Measurements from ENCODE around the gene ABCC3.

ABCC3 gene

DNA sequence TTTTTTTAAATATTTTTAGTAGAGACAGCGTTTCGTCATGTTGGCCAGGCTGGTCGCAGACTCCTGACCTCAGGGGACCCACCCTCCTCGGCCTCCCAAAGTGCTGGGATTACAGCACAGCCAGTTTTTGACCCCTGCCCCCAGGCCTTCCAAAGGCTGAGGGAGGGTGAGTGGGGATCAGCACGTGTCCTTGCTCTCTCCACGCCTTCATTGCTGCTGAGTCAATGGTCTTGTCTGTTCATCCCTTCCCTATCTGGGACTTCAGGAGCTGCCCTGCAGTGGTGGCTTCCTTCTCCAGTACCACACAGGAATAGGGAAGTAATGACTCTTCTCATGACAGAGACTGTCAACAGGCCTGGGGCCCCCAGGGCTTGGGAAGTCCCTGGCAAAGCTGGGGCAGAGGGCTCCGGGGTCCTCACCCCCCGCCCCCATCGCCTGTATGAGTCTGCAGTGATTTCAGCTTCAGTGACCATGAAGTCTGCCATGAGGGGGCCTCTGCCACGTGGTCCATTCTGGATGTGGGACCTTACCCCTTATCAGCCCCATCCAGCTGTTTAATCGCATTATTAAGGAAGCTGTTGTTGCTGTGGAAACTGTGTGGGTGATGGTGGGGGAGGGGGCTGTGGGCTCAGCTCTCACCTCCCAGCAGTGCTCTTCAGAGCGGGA is 6.1 kb downstream of the ABCC3 start:
- no peak overlapping the region for H3K4me3 ChIP-seq (ENCODE audit: low read depth, low read length)
- no peak for DNase-seq (ENCODE audit: low read depth)

- DNase-seq (ENCODE audit: low read depth) = no peak
- H3K4me3 ChIP-seq (ENCODE audit: low read depth, low read length) = no peak overlapping the region
These were observed 6.7 kb downstream of the ABCC3 start for GRCh38 chr17:50641357-50641756.

DNA sequence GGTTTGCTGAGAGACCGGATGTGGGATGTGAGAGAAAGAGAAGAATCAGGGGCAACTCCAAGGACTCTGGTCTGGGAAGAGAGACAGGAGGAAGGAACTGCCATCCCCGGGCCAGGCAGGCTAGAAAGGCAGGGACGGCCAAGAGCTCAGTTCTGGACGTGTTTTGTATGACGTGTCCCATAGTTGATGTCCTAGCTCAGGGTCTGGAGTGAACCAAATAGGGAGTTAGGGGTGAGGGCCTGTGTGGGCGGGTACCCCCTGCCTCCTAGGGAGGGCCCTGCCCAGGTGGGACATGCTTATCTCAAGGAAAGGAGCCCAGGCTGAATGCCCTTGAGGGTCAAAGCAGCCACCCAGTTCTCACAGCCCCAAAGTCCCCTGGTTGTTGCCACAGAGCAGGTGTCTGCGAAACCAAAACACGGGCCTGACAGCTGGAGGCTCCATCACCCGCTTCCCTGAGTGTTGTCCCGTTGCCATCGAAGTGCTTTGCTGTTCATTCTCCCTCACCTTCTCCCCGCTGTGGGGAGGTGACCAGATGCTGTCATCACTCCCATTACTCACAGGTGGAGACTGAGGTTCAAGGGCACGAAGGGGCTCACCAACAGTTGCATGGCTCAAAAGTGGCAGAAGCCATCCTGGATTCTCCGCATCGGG is 7.5 kb downstream of the ABCC3 start:
- DNase-seq (ENCODE audit: low read depth) = no peak
- H3K4me3 ChIP-seq (ENCODE audit: low read depth, low read length) = no peak overlapping the region

DNA sequence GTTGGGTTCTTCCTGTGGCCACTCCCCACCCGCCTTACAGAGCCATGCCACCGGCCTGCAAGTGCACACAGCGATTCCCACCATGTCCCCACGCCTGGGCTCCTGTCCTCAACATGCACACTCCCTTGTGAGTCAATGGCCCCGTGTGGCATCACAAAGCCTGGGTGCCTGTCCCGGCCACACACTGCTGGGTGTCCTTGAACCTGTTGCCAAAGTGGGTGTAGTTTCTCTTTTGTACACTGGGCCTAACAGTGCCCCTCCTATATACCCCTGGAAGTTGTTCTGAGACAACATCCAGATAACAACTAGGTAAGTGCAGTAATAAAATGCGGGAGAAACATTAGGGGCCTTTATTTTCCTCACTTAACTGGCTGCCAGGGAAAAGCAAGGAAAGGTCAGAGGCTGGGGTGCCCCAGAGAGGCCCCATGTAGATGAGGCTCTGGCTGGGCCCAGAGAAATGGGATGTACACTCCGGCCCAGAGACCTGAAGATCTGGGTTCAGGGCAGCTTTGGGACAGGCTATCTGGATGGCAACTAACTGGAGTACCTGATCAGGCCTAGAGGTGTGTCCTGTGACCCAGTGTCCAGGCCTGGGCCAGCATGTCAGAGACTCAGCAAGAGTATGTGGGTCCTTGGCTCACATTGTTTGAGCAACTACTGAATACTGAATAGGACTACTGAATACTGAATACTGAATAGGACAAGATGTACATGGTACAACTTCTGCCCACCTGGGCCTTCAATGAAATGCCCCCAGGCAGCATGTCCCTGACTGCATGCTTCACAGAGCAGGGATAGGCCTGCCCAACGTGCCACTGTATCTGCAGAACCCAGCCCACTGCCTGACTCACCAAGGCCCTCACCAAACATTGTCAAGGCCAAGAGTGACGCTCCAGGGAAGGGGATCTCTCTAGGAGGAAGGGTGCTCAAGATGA is 8.3 kb downstream of the ABCC3 start:
- no peak for DNase-seq (ENCODE audit: low read depth)
- no peak overlapping the region for H3K4me3 ChIP-seq (ENCODE audit: low read depth, low read length)

DNA sequence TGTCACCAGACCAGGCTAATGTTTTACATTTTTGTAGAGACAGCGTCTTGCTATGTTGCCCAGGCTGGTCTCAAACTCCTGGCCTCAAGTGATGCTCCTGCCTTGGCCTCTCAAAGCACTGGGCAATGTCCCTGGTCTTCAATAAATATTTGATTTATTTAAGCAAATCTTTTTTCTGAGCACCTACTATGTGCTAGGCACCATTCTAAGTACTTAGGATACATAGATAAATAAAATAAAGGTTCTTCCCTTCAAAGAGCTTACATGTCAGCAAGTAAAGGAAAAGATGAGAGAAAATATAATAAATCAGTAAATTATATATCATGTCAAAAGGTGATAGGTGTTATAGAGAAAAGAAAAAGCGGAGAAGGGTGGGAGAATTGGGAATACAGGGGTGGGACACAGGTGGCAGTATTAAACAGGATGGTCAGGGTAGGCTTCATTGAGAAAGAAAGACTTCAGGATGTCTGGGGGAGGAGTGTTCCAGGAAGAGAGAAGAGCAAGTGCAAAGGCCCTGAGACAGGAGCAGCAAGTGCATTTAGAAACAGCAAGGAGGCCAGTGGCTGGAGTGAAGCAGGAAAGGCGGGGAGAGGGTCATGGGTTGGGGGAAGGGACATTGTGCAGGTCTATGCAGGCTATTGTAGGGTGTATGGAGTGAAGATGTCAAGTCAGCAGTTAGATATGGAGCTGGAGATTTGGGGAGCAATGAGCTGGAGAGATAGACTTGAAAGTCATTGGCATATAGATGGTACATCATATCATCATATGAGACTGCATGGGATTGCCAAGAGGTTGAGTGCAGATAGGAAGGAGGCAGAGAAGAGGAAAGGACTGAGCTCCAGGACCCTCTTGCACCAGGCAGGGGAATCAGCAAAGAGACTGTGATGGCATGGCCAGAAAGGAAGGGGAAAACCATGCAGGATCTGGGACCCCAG is 11.3 kb downstream of the ABCC3 start:
- no peak for DNase-seq (ENCODE audit: low read depth)

GRCh38 chr17:50647187-50647586 is 12.5 kb downstream of the ABCC3 start:
- no peak for DNase-seq (ENCODE audit: low read depth)
- H3K4me3 ChIP-seq (ENCODE audit: low read depth, low read length) = no peak overlapping the region

More for the DNA sequence above, 11.3 kb downstream of the ABCC3 start:
- no peak overlapping the region for H3K4me3 ChIP-seq (ENCODE audit: low read depth, low read length)

DNA sequence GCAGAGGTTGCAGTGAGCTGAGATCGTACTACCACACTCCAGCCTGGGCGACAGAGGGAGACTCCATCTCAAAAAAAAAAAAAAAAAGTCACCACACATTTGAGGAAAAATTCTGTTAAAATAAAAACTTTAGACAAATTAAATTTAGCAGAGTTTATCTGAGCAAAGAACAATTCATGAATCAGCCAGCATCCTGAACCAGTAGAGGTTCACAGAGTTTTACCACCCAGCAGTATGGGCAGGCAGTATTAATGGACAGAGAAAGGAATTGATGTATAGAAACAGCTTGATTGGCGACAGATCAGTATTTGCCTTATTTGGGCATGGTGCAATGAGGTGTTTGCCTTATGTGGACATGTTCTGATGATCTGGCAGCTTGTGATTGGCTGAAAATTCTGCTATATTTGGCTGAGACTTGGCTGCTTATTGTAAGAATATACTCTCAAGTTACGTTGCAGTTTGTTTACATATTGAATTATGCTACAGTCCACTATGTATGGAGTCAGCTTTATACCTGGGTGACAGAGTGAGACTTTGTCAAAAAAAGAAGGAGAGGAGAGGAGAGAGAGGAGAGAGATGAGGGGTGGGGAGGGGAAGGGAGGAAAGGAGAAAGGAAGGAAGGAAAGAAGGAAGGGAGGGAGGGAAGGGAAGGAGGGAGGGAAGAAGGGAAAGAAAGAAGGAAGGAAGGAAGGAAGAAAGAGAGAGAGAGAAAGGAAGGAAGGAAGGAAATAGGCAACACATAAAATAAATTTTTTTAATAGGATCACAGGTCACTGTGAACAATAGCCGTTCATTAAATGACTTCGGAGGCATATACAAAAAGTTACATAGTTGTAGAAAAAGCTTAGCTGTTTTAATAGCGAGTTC is 14.6 kb downstream of the ABCC3 start:
- DNase-seq (ENCODE audit: low read depth) = no peak
- no peak overlapping the region for H3K4me3 ChIP-seq (ENCODE audit: low read depth, low read length)

DNA sequence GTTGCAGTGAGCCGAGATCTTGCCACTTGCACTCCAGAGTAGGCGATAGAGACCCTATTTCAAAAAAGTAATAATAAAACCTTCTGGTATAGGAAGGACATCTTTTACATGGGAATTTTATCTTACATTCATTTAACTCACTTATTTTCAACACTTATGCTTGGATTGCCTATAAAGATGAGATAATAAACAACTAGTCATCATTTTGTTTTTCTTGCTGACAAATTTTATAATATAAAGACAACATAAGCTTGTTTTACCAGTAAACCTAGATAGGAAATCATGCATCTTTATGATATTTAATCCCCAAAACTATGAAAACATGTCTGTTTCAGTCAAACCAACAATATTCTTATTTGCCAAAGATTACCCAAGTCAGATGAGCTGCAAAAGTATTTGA is 17.0 kb downstream of the ABCC3 start:
- H3K4me3 ChIP-seq (ENCODE audit: low read depth, low read length) = no peak overlapping the region
- DNase-seq (ENCODE audit: low read depth) = no peak

DNA sequence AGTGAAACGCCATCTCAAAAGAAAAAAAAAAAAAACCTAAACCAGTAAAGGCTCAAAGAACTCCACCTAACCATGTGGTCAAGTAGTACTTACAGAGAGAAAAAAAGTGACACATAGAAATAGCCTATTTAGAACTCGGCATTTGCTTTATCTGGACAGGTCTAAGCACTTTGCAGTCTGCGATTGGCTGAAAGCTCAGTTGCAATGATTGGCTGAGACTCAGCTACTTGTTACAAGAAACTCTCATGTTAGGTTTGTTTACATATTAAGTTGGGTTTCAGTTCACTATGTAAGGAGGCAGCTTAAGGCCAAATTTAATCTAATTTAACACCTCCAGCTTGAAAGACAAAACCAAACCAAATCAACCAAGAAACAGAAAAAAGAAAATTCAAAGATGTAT is 19.1 kb downstream of the ABCC3 start:
- no peak overlapping the region for H3K4me3 ChIP-seq (ENCODE audit: low read depth, low read length)

GRCh38 chr17:50656509-50656908 is 21.8 kb downstream of the ABCC3 start:
- H3K4me3 ChIP-seq (ENCODE audit: low read depth, low read length) = no peak overlapping the region
- no peak for DNase-seq (ENCODE audit: low read depth)

More for the DNA sequence above, 19.1 kb downstream of the ABCC3 start:
- no peak for DNase-seq (ENCODE audit: low read depth)

GRCh38 chr17:50657054-50657453 is 22.4 kb downstream of the ABCC3 start:
- no peak overlapping the region for H3K4me3 ChIP-seq (ENCODE audit: low read depth, low read length)

GRCh38 chr17:50657627-50658026 is 22.9 kb downstream of the ABCC3 start:
- no peak overlapping the region for H3K4me3 ChIP-seq (ENCODE audit: low read depth, low read length)
- no peak for DNase-seq (ENCODE audit: low read depth)

More at GRCh38 chr17:50657054-50657453, 22.4 kb downstream of the ABCC3 start:
- no peak for DNase-seq (ENCODE audit: low read depth)

- DNase-seq (ENCODE audit: low read depth) = no peak
- no peak overlapping the region for H3K4me3 ChIP-seq (ENCODE audit: low read depth, low read length)
These were observed 23.9 kb downstream of the ABCC3 start for GRCh38 chr17:50658616-50659015.

DNA sequence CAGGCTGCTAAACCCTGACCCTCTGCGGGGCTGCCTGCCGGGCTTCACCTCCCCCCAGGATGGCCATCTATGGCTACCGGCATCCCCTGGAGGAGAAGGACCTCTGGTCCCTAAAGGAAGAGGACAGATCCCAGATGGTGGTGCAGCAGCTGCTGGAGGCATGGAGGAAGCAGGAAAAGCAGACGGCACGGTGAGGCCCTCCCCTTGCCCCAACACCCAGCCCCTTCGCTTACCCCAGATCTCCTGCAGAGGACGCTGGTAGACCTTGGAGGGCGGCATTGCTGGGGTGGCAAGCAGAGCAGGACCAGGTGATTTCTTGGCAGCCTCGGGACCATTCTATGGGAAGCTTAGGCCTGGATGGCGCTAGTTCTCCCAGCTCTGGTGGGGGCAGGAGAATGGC is 24.5 kb downstream of the ABCC3 start:
- H3K4me3 ChIP-seq (ENCODE audit: low read depth, low read length) = no peak overlapping the region
- no peak for DNase-seq (ENCODE audit: low read depth)

GRCh38 chr17:50660042-50660886 is 25.6 kb downstream of the ABCC3 start:
- no peak for DNase-seq (ENCODE audit: low read depth)
- no peak overlapping the region for H3K4me3 ChIP-seq (ENCODE audit: low read depth, low read length)

DNA sequence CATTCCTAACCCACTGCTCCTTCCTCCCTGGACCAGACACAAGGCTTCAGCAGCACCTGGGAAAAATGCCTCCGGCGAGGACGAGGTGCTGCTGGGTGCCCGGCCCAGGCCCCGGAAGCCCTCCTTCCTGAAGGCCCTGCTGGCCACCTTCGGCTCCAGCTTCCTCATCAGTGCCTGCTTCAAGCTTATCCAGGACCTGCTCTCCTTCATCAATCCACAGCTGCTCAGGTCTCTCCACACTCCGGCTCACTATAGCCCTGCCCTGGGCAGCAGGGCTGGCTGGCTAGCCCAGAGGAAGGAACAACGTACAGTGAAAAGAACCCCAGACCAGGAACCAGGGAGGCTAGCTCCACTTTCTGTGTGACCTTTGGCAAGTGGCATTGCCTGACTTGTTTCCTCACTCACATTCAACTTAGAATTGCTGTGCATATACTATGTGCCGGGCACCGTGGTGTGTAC is 26.2 kb downstream of the ABCC3 start:
- no peak for DNase-seq (ENCODE audit: low read depth)
- no peak overlapping the region for H3K4me3 ChIP-seq (ENCODE audit: low read depth, low read length)

- H3K4me3 ChIP-seq (ENCODE audit: low read depth, low read length) = no peak overlapping the region
- DNase-seq (ENCODE audit: low read depth) = no peak
These were observed 26.7 kb downstream of the ABCC3 start for GRCh38 chr17:50661348-50661747.

Data from skeletal muscle cell (primary cell).